Peyer's patch (tissue), 4 donors: ENCODE results near the gene AFTPH.

Experiments
- POLR2A ChIP-seq, 2 donors: fragments of 450-650 bp; IDR thresholded peaks; one replicate each; pipeline ENCODE4 v1.5.1; 2017; ENCODE audit warnings: antibody characterized with exemption in 2 of 2, mild to moderate bottlenecking in 2 of 2, moderate library complexity in 2 of 2
- TF ChIP-seq, protein P1 (sequence below), 6 experiments: fragments of 450-650 bp in 4 of 6; fragments of 200-600 bp in 2 of 6; sonication (generic) in 1 of 6; IDR thresholded peaks; one replicate each; pipeline ENCODE4 v1.5.1; 2017 to 2019; ENCODE audit warnings: antibody characterized with exemption in 6 of 6, mild to moderate bottlenecking in 3 of 6, moderate library complexity in 1 of 6

DNA sequence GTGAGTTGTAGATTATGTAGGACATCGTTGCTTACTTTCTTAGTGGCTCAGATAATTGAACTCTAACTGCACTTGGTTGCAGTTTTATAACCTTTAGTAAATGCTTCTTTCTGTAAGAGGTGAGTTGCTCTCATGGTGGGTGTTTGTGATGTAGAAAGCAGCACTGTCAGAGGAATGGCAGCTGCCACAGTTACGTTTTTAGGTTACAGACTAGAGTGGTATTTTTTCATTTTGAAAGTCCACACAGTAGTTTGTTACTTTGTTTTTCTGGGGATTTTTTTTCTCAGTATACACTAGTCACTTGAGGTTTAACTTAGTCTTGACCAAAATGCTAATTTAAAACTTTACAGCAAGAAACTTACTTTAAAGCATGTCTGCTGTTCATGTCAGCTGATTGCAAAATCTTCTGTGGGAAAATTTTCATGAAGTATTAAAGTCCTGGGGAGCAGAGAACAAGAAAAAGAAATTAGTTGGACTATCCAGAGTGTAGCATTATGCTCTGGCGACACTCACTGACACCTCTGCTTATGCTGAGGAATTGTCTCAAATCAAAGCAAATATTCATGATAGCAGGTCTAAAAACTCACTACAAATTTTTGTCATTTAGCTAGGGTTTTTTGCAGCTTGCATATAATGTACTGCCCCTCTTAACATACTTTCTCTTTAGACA is 14.8 kb downstream of the AFTPH start:
- TF ChIP-seq, protein P1, sequence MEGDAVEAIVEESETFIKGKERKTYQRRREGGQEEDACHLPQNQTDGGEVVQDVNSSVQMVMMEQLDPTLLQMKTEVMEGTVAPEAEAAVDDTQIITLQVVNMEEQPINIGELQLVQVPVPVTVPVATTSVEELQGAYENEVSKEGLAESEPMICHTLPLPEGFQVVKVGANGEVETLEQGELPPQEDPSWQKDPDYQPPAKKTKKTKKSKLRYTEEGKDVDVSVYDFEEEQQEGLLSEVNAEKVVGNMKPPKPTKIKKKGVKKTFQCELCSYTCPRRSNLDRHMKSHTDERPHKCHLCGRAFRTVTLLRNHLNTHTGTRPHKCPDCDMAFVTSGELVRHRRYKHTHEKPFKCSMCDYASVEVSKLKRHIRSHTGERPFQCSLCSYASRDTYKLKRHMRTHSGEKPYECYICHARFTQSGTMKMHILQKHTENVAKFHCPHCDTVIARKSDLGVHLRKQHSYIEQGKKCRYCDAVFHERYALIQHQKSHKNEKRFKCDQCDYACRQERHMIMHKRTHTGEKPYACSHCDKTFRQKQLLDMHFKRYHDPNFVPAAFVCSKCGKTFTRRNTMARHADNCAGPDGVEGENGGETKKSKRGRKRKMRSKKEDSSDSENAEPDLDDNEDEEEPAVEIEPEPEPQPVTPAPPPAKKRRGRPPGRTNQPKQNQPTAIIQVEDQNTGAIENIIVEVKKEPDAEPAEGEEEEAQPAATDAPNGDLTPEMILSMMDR (IDR thresholded peaks at IDR 0.05): no peak
- TF ChIP-seq POLR2A (IDR thresholded peaks at IDR 0.05): no peak
